GM19395 (cell line): ENCODE results near the gene HINT3.
A peak's percentile ranks its signal among the peaks of the same experiment; 100 is the strongest.
"Not testable (repeated sequence)": the region's sequence is repeated elsewhere in the genome, so short reads cannot be mapped to it uniquely, and the experiment has no call there.

ENCODE experiments used
- ATAC-seq: cut with Tn5 transposase; IDR thresholded peaks from one replicate; pipeline ENCODE4 v1.9.1; 2021; ENCODE audit warnings: mild to moderate bottlenecking, moderate library complexity; ENCODE audit not compliant: unreplicated experiment

The HINT3 gene

GRCh38 chr6:125957845-125958244 is 1.3 kb downstream of the HINT3 start:
- no peak for ATAC-seq

GRCh38 chr6:125959041-125959440 is 2.5 kb downstream of the HINT3 start:
- no peak for ATAC-seq

- no peak for ATAC-seq
Measured at GRCh38 chr6:125961117-125961516, 4.5 kb downstream of the HINT3 start.

- no peak for ATAC-seq
Measured at GRCh38 chr6:125962900-125963497, 6.4 kb downstream of the HINT3 start.

GRCh38 chr6:125963817-125964216 is 7.2 kb downstream of the HINT3 start:
- no peak for ATAC-seq

GRCh38 chr6:125966569-125966968 is 10.0 kb downstream of the HINT3 start:
- no peak for ATAC-seq

GRCh38 chr6:125968493-125968892 is 11.9 kb downstream of the HINT3 start:
- no peak for ATAC-seq

- ATAC-seq: no peak
Measured at GRCh38 chr6:125970760-125971159, 14.2 kb downstream of the HINT3 start.

GRCh38 chr6:125972478-125972877 is 15.9 kb downstream of the HINT3 start:
- not testable (repeated sequence) for ATAC-seq

GRCh38 chr6:125974214-125974866 is 17.8 kb downstream of the HINT3 start:
- peak; percentile 92 for ATAC-seq

GRCh38 chr6:125979101-125979500 is 22.5 kb downstream of the HINT3 start:
- ATAC-seq: no peak

- ATAC-seq: no peak
Measured at GRCh38 chr6:125981571-125982185, 25.1 kb downstream of the HINT3 start.

GRCh38 chr6:125983246-125983945 is 26.8 kb downstream of the HINT3 start:
- ATAC-seq: no peak

GRCh38 chr6:125984311-125984710 is 27.7 kb downstream of the HINT3 start:
- ATAC-seq: no peak

GRCh38 chr6:125985522-125985921 is 29.0 kb downstream of the HINT3 start:
- no peak for ATAC-seq

- no peak for ATAC-seq
Measured at GRCh38 chr6:125985979-125986300, 29.4 kb downstream of the HINT3 start.

GRCh38 chr6:125986301-125987025 is 29.9 kb downstream of the HINT3 start, which contains the start of gene TRMT11:
Gene TRMT11, plus strand, starts transcription at chr6:125986540. Its CDS starts 11 bp downstream, at chr6:125986551.
- peak; percentile 97 for ATAC-seq

GRCh38 chr6:125987026-125987617 is 30.6 kb downstream of the HINT3 start:
- peak; percentile 34 for ATAC-seq

GRCh38 chr6:125988280-125988679 is 31.7 kb downstream of the HINT3 start:
- no peak for ATAC-seq

GRCh38 chr6:125989631-125990030 is 33.1 kb downstream of the HINT3 start:
- no peak for ATAC-seq

- ATAC-seq: no peak
Measured at GRCh38 chr6:125991653-125992052, 35.1 kb downstream of the HINT3 start.
